GM12875 (cell line): Measurements from ENCODE around the gene MTRFR.
"Not testable (repeated sequence)": the region's sequence is repeated elsewhere in the genome, so short reads cannot be mapped to it uniquely, and the experiment has no call there.

Experiments
- H3K4me3 ChIP-seq: one replicate; pipeline ENCODE4 v1.5.1; 2011; ENCODE audit warnings: low read depth, low read length, control low read depth
- CTCF ChIP-seq: IDR thresholded peaks from 2 replicates; pipeline ENCODE4 v1.5.1; 2011; ENCODE audit warnings: low read depth, mild to moderate bottlenecking, control low read depth, inconsistent platforms, low read length, moderate library complexity, borderline replicate concordance; ENCODE audit not compliant: insufficient read depth

Gene MTRFR

GRCh38 chr12:123232807-123233504, at the start of gene MTRFR, which contains the start of gene MPHOSPH9:
MTRFR (plus strand) TSS chr12:123233436; CDS start chr12:123253675, 20,239 bp downstream.
MPHOSPH9 (minus strand) TSS chr12:123233141; CDS start chr12:123230364, 2,777 bp downstream.
- peak within 1 kb of the TSS; percentile 72 for H3K4me3 ChIP-seq
- TF ChIP-seq CTCF: no peak

GRCh38 chr12:123187637-123188036, 45.6 kb upstream of the MTRFR start:
- TF ChIP-seq CTCF: no peak
- H3K4me3 ChIP-seq: no peak overlapping the region

- no peak for TF ChIP-seq CTCF
- no peak overlapping the region for H3K4me3 ChIP-seq
Observed at GRCh38 chr12:123199936-123200335, 33.3 kb upstream of the MTRFR start.

GRCh38 chr12:123200414-123200813, 32.8 kb upstream of the MTRFR start:
- TF ChIP-seq CTCF: no peak

GRCh38 chr12:123206794-123207193, 26.4 kb upstream of the MTRFR start:
- H3K4me3 ChIP-seq: not testable (repeated sequence)

More at GRCh38 chr12:123200414-123200813, 32.8 kb upstream of the MTRFR start:
- no peak overlapping the region for H3K4me3 ChIP-seq

GRCh38 chr12:123207815-123208214, 25.4 kb upstream of the MTRFR start:
- not testable (repeated sequence) for H3K4me3 ChIP-seq

GRCh38 chr12:123223241-123223668, 10.0 kb upstream of the MTRFR start:
- H3K4me3 ChIP-seq: no peak overlapping the region
- no peak for TF ChIP-seq CTCF

GRCh38 chr12:123225443-123225842, 7.8 kb upstream of the MTRFR start:
- no peak for TF ChIP-seq CTCF
- H3K4me3 ChIP-seq: no peak overlapping the region
